H1 (cell line): ENCODE results near the gene VAPA. TPM values are rescaled to one million over a fixed set of nuclear protein-coding genes. Genes with fewer than 3 reads are reported as not detected.

Experiments
- ASH2L ChIP-seq: fragments of 200-600, 300-600 bp; sonication (generic); IDR thresholded peaks from one replicate; pipeline ENCODE4 v1.7.1; 2017; ENCODE audit warnings: low read length
- BRCA1 ChIP-seq: IDR thresholded peaks from 2 replicates; pipeline ENCODE4 v1.6.1; 2012; ENCODE audit warnings: low read depth, low read length, improper control_type of control experiment
- CEBPB ChIP-seq: IDR thresholded peaks from 2 replicates; pipeline ENCODE4 v1.6.1; 2012; ENCODE audit warnings: low read depth, low read length
- CHD7 ChIP-seq: fragments of 300-600 bp; sonication (generic); IDR thresholded peaks from 2 replicates; pipeline ENCODE4 v1.7.1; 2012; ENCODE audit warnings: low read length, moderate library complexity, mild to moderate bottlenecking, inconsistent platforms; ENCODE audit not compliant: insufficient replicate concordance
- CTBP2 ChIP-seq: IDR thresholded peaks from 2 replicates; pipeline ENCODE4 v1.7.0; 2011; ENCODE audit warnings: borderline replicate concordance, mild to moderate bottlenecking, moderate library complexity, mixed read lengths, low read length; ENCODE audit not compliant: insufficient read depth, insufficient read length
- EZH2 ChIP-seq: fragments of 200-600 bp; sonication (generic); IDR thresholded peaks from 2 replicates; pipeline ENCODE4 v1.7.1; 2012; ENCODE audit warnings: low read depth, mild to moderate bottlenecking, moderate library complexity, low read length, inconsistent platforms; ENCODE audit not compliant: severe bottlenecking
- GABPA ChIP-seq: IDR thresholded peaks from 2 replicates; pipeline ENCODE4 v1.6.1; 2011; ENCODE audit warnings: mild to moderate bottlenecking, low read length, moderate library complexity, borderline replicate concordance; ENCODE audit not compliant: insufficient read depth
- JUND ChIP-seq: IDR thresholded peaks from 2 replicates; pipeline ENCODE4 v1.6.1; 2011; ENCODE audit warnings: mild to moderate bottlenecking, improper control_type of control experiment, low read length
- POLR2AphosphoS5 ChIP-seq: IDR thresholded peaks from 2 replicates; pipeline ENCODE4 v1.6.1; 2011; ENCODE audit warnings: low read depth, low read length
- POU5F1 ChIP-seq: IDR thresholded peaks from 2 replicates; pipeline ENCODE4 v1.6.1; 2011; ENCODE audit warnings: low read depth, mild to moderate bottlenecking, low read length, moderate library complexity
- RAD21 ChIP-seq, 2 experiments: IDR thresholded peaks in 1 of 2; conservative IDR thresholded peaks in 1 of 2; 2 replicates each; pipeline ENCODE4 v1.6.1; 2011; ENCODE audit warnings: low read depth in 2 of 2, low read length in 2 of 2, improper control_type of control experiment in 1 of 2, inconsistent platforms in 1 of 2, mild to moderate bottlenecking in 1 of 2, moderate library complexity in 1 of 2
- SIX5 ChIP-seq: IDR thresholded peaks from 2 replicates; pipeline ENCODE4 v1.6.1; 2011; ENCODE audit warnings: mild to moderate bottlenecking, low read depth, low read length
- SP1 ChIP-seq: IDR thresholded peaks from 2 replicates; pipeline ENCODE4 v1.6.1; 2011; ENCODE audit warnings: low read depth, low read length
- polyA plus RNA-seq, 7 experiments: library from polyadenylated mRNA; depleted of rRNA in 3 of 7; stranded (reverse) in 5 of 7; unstranded in 2 of 7; fragments of >200 nt in 5 of 7; fragments of 200-250 nt in 2 of 7; gene quantifications; 1 replicate in 5 of 7; 2 replicates in 1 of 7; 4 replicates in 1 of 7; pipeline versions ENCODE4 v1.2.1 to v1.2.3, GENCODE V29; 2011 to 2013; ENCODE audit warnings: missing spikeins in 2 of 7, mixed read lengths in 2 of 7
- total RNA-seq: library from RNA; stranded (reverse); fragmentation: NEBNext Ultra II Directional; extraction: Animal tissue kit (Norgen Biotek cat#: 25700); gene quantifications from 2 replicates; pipeline ENCODE4 v1.2.1, GENCODE V29; 2021

The VAPA gene
- total and polyA plus RNA-seq, 2 of the 8 experiments (the other 6 are each of a cell fraction or from before 2014, with no cell fraction given) = 79.7 to 130 TPM

GRCh38 chr18:9933865-9934264, 20.0 kb downstream of the VAPA start (continued):
- TF ChIP-seq CHD7 = no peak
- no peak for TF ChIP-seq SIX5
- TF ChIP-seq RAD21 (IDR thresholded peaks at IDR 0.05 in 1 of 2, conservative IDR thresholded peaks at IDR 0.05 in 1 of 2; ENCODE audit: low read depth in 2 of 2, low read length in 2 of 2) = no peak
- no peak for TF ChIP-seq ASH2L
- no peak for TF ChIP-seq EZH2
- TF ChIP-seq GABPA = no peak
- TF ChIP-seq POLR2AphosphoS5 = no peak
- TF ChIP-seq POU5F1 = no peak
- no peak for TF ChIP-seq CEBPB
- no peak for TF ChIP-seq CTBP2
- no peak for TF ChIP-seq BRCA1
- TF ChIP-seq JUND = no peak
- no peak for TF ChIP-seq SP1
- TF ChIP-seq, all 59 proteins: peak for 0
